ENCODE measurements around the gene DEPP1. TPM values are rescaled to one million over a fixed set of nuclear protein-coding genes. Genes with fewer than 3 reads are reported as not detected.

DEPP1 gene
- polyA plus RNA-seq, 2 of the 4 experiments (the other 2 are of a cell fraction) = 0.46 to 0.92 TPM

DNA sequence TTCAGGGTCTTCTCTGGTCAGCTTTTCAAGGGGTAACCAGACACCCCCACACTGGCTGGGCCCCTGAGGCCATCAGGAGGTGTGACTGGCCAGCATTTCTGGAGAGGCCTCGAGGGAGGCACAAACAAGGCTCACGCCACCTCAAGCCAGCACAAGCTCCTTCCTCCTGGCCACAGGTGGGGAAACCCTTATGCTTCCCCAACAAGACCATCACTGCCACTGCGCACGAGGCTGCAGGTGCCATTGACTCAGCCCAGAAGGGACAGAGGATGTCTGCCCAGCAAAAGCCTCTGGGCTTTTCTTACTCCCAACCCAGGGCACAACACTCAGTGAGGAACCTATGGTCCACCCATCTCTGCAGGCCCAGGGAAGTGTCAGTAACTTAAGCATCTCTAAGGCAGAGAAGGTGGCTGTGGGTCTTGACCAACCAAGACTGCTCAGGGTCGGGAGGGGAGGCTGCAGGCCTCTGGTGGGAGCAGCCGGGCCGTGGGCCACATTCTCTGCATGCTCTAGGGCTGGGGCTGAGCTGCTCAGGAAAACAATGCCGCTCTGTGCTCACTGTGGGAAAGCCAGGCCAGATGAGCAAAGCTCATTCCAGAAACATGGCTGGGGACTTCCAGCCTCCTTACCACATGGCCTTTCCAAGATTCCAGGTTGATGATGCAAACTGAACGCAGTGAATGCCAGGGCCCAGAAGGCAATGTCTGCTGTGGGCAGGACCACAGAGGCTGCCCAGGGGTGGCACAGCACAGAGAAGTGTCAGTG lies 43.2 kb downstream of the DEPP1 start:
- Histone ChIP-seq H3K4me2 (no peak overlapping the region), H3K4me3 (no peak overlapping the region), H3K9me3 (no peaks in the 10 kb centered on the region), H3K27ac (no peak overlapping the region), H3K4me1 (peaks cover 5% of the 10 kb centered on the region; the same call in 1 of the 3 replicates)
- TF ChIP-seq CHD2 (IDR thresholded peaks at IDR 0.05; ENCODE audit: low read length, partially characterized antibody) = no peak
- no peak for TF ChIP-seq CBX8 (IDR thresholded peaks at IDR 0.05)
- TF ChIP-seq NPAS2 (CRISPR knock-in tag; IDR thresholded peaks at IDR 0.05; ENCODE audit: borderline replicate concordance) = no peak
- no peak for TF ChIP-seq SMC3 (IDR thresholded peaks at IDR 0.05)
- TF ChIP-seq CEBPB (IDR thresholded peaks at IDR 0.05) = no peak
- no peak for TF ChIP-seq ESRRA (IDR thresholded peaks at IDR 0.05; ENCODE audit: borderline replicate concordance, low read length)
- no peak for TF ChIP-seq ZSCAN20 (CRISPR knock-in tag; IDR thresholded peaks at IDR 0.05)
- TF ChIP-seq PHF8 (IDR thresholded peaks at IDR 0.05; ENCODE audit: borderline replicate concordance, low read depth) = no peak
- TF ChIP-seq JUNB (IDR thresholded peaks at IDR 0.05) = no peak
- no peak for TF ChIP-seq HEYL (CRISPR knock-in tag; IDR thresholded peaks at IDR 0.05)
- TF ChIP-seq POLR2AphosphoS2 (conservative IDR thresholded peaks at IDR 0.05; ENCODE audit: low read length) = no peak
- 27% methylated on average over 4 of the region's 9 CpGs for WGBS (ENCODE audit: missing lambda C conversion rate)
- ATAC-seq (peak in 1 of 2 experiments; percentile 7; a peak in 1 of 6 replicates), FAIRE-seq (no peak), DNase-seq (ENCODE audit: low read depth in 1 of 2, low spot score in 1 of 2) (peak in 1 of 2 experiments; percentile 23)
- ChIA-PET POLR2A (no interaction called here), CTCF (interaction anchor here (0.8 to 1.3 kb wide), 3 partner anchors 9 to 38 kb away, joined by 3 read pairs; no protein-coding TSS in a partner anchor)

DNA sequence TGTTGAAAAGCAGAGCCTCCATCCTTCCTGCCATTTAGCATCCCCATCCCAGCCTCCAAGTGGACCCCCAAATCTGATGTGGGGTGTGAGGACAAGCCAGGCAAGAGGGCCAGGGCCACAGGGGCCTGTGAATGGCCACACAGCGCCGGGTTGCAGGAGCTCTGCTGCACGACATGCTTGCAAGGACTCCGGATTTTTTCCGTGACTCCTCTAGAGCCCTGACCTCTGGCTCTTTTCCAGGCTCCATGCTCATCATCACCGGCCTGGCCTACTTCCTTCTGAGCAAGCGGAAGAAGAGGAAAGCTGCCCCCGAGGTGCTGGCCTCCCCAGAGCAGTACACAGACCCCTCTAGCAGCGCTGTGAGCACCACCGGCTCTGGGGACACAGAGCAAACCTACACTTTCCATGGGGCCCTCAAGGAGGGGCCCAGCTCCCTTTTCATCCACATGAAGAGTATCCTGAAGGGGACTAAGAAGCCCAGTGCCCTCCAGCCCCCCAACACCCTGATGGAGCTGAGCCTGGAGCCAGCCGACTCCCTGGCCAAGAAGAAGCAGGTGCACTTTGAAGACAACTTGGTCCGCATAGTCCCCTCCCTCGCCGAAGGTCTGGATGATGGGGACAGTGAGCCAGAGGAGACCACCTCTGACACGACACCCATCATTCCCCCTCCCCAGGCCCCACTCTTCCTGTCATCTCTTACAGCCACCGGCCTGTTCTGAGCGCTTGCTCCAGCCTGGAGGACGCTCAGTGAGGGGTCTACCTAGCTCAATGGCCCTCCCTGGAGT lies 44.0 kb downstream of the DEPP1 start:
- Histone ChIP-seq H3K4me2 (no peak overlapping the region), H3K4me1 (no peaks in the 10 kb centered on the region), H3K27ac (no peak overlapping the region), H3K4me3 (no peak overlapping the region), H3K9me3 (no peaks in the 10 kb centered on the region)
- ChIA-PET CTCF (interaction anchor here (0.8 to 4.4 kb wide), 6 partner anchors 9 to 56 kb away, joined by 3 to 69 read pairs (median 27); partner anchors contain the start of gene DEPP1), POLR2A (no interaction called here)
- FAIRE-seq = no peak
- no peak for DNase-seq (ENCODE audit: low read depth in 1 of 2, low spot score in 1 of 2)
- WGBS (ENCODE audit: missing lambda C conversion rate) = 72% methylated on average over 16 of the region's 18 CpGs
- no peak for TF ChIP-seq JUNB (IDR thresholded peaks at IDR 0.05)
- TF ChIP-seq CBX8 (IDR thresholded peaks at IDR 0.05) = no peak
- no peak for TF ChIP-seq PBX3 (IDR thresholded peaks at IDR 0.05)
- TF ChIP-seq NFE2L2 (conservative IDR thresholded peaks at IDR 0.05; ENCODE audit: low read length) = no peak
- TF ChIP-seq SMC3 (IDR thresholded peaks at IDR 0.05) = no peak
- no peak for TF ChIP-seq ZC3H11A (IDR thresholded peaks at IDR 0.05)
- TF ChIP-seq NPAS2 (CRISPR knock-in tag; IDR thresholded peaks at IDR 0.05; ENCODE audit: borderline replicate concordance) = no peak
- no peak for TF ChIP-seq KDM5A (IDR thresholded peaks at IDR 0.05)
- TF ChIP-seq MAZ (IDR thresholded peaks at IDR 0.05; ENCODE audit: borderline replicate concordance, low read depth, low read length) = no peak
- no peak for TF ChIP-seq MAFK (IDR thresholded peaks at IDR 0.05; ENCODE audit: partially characterized antibody)
- no peak for TF ChIP-seq HMGXB4 (CRISPR knock-in tag; IDR thresholded peaks at IDR 0.05; ENCODE audit: borderline replicate concordance)
- TF ChIP-seq CHD4 (IDR thresholded peaks at IDR 0.05; ENCODE audit: borderline replicate concordance) = no peak
- no peak for TF ChIP-seq RNF2 (IDR thresholded peaks at IDR 0.05; ENCODE audit: borderline replicate concordance, low read depth)
- TF ChIP-seq, protein P1, sequence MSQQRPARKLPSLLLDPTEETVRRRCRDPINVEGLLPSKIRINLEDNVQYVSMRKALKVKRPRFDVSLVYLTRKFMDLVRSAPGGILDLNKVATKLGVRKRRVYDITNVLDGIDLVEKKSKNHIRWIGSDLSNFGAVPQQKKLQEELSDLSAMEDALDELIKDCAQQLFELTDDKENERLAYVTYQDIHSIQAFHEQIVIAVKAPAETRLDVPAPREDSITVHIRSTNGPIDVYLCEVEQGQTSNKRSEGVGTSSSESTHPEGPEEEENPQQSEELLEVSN (IDR thresholded peaks at IDR 0.05; ENCODE audit: borderline replicate concordance, low read depth) = no peak
- TF ChIP-seq FOSL2 (IDR thresholded peaks at IDR 0.05) = no peak
- TF ChIP-seq FOSL2 (CRISPR knock-in tag; IDR thresholded peaks at IDR 0.05) = no peak
- ATAC-seq = no peak
